C4-2B (cell line): ENCODE measurements around the gene ARHGAP26.

Source experiments
- CTCF ChIP-seq: fragments of 450-650 bp; conservative IDR thresholded peaks from 2 replicates; pipeline ENCODE4 v1.5.1; 2017; ENCODE audit warnings: mild to moderate bottlenecking
- ZFX ChIP-seq: fragments of 450-650 bp; IDR thresholded peaks from 2 replicates; pipeline ENCODE4 v1.6.1; 2017

GRCh38 chr5:143059355-143059754, 289.2 kb downstream of the ARHGAP26 start:
- no peak for TF ChIP-seq CTCF
- TF ChIP-seq ZFX = no peak
